RWPE1 (cell line): Measurements from ENCODE around the gene RUNX2.

Experiments used
- CTCF ChIA-PET: fragments of 350-600 bp; sonication (Branson Sonifier 250); formaldehyde crosslinking; extraction: SDS; loops from one replicate; lab custom pipeline; 2021; lab: Yijun Ruan, JAX
- POLR2A ChIA-PET: fragments of 400-600 bp; formaldehyde crosslinking; extraction: SDS; loops from one replicate; lab custom pipeline; 2020; ENCODE audit warnings: antibody characterized with exemption; ENCODE audit not compliant: low non-redundant PET; lab: Yijun Ruan, JAX
- DNase-seq: peaks from one replicate; pipeline ENCODE4 v3.0.0; 2012; ENCODE audit warnings: low spot score
- H3K27ac ChIP-seq: fragments of 450-650 bp; 2 replicates; pipeline ENCODE4 v1.5.1; 2017
- CTCF ChIP-seq: fragments of 450-650 bp; conservative IDR thresholded peaks from 2 replicates; pipeline ENCODE4 v1.5.1; 2017; ENCODE audit warnings: low read depth, mild to moderate bottlenecking

Gene RUNX2

DNA sequence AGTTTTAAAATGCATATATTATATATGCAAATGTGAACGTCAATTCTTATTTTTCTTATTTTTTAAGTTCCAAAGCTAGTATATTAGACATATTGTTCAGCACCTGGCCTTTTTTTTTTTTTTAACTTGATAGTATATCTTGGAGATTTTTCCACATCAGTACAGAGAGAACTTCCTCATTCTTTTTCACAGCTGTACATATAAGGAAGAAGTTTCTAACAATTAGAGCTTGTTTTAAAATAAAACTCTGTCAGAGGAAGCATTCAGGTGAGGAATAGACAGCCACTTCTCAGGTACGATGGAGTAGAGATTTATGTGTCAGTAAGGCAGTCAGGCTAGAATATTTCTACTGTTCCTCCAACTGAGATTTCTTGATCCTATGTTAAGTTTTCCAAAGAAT lies 282.7 kb downstream of the RUNX2 start:
- no peak for DNase-seq
- ChIA-PET CTCF (no interaction called here), POLR2A (no interaction called here)
- H3K27ac ChIP-seq = no peak overlapping the region
- no peak for TF ChIP-seq CTCF

DNA sequence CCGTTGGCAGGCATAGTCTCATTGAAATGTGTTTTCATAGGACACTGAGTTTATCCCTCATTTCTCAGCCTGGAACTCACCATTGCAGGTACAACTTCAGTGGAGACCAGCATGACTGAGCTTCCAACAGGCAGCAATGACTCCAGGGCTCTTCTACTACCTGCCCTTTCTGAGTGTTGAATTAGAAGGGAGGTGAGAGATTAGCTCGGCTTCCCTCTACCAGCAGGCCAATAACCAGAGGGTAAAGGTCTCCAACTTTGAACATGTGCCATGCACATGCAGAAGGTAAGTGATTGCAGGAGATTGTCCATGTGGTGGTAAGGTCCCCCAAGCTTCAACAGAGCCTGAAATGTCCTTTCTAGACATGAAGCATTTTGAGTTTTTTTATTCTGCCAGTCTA lies 283.4 kb downstream of the RUNX2 start:
- TF ChIP-seq CTCF = no peak
- ChIA-PET CTCF (no interaction called here), POLR2A (no interaction called here)
- no peak overlapping the region for H3K27ac ChIP-seq
- DNase-seq = no peak

- H3K27ac ChIP-seq = peak overlapping the region; percentile 50
Observed at GRCh38 chr6:45613656-45614055, 285.5 kb downstream of the RUNX2 start.

GRCh38 chr6:45614488-45615285 lies 286.6 kb downstream of the RUNX2 start:
- CTCF ChIA-PET = interaction anchor here (0.5 to 1.3 kb wide), 6 partner anchors 16 to 1139 kb away, joined by 3 to 5 read pairs (median 4); no protein-coding TSS in a partner anchor
- no peak for TF ChIP-seq CTCF
- POLR2A ChIA-PET = no interaction called here
- no peak overlapping the region for H3K27ac ChIP-seq
- DNase-seq = peak; percentile 66

More at GRCh38 chr6:45613656-45614055, 285.5 kb downstream of the RUNX2 start:
- TF ChIP-seq CTCF = no peak
- DNase-seq = peak; percentile 69
- ChIA-PET POLR2A (no interaction called here), CTCF (interaction anchor here (0.6 kb wide), 3 partner anchors 51 to 843 kb away, joined by 3 read pairs; no protein-coding TSS in a partner anchor)

DNA sequence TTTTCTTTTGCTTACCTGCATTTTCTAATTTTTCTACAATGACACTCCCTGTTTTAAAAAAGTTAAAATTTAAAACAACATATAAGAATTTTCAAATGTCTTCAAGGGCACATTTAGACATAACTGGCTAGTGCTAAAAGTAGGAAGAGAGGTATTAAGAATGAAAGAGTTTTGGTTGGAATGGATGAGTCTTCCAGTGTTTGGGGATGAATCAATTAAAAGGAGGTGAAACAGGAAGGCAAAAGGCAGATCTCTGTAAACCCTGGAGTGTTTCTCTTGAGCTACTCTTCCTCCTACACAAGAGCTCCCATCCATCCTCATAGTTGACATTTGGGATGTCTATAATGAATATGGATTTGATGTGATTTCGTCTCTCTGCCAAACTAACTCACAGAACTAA lies 288.1 kb downstream of the RUNX2 start:
- POLR2A ChIA-PET = no interaction called here
- CTCF ChIA-PET = interaction anchor here (2.7 kb wide), 1 partner anchor 98 kb away, joined by 9 read pairs; no protein-coding TSS in a partner anchor
- TF ChIP-seq CTCF = no peak
- DNase-seq = no peak
- H3K27ac ChIP-seq = no peak overlapping the region

DNA sequence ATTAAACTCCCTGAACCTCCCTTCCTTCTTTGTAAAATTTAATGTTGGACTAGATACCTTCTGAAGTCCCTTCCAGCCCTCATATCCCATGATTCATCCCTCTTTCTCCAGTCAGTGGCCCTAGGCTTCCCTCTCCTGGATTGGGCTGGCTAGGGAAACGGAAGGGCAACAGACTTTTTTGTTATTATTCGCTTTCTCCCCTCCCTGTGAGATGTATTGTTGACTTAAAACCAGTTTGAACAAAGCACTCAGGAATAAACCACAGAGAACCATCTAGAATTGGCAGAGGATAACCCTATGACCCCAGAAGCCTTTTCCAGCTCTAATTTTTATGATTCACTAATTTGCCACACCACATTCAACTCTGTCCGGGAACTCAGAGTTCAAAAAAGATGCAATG lies 289.3 kb downstream of the RUNX2 start:
- TF ChIP-seq CTCF = no peak
- POLR2A ChIA-PET = no interaction called here
- no peak overlapping the region for H3K27ac ChIP-seq
- peak; percentile 76 for DNase-seq
- CTCF ChIA-PET = interaction anchor here (0.6 to 2.7 kb wide), 2 partner anchors 92 to 97 kb away, joined by 5 to 9 read pairs; no protein-coding TSS in a partner anchor
